MCF 10A (cell line): Measurements from ENCODE around the gene RIPK3. TPM values are rescaled to one million over a fixed set of nuclear protein-coding genes. Genes with fewer than 3 reads are reported as not detected.
"Not testable (repeated sequence)": the region's sequence is repeated elsewhere in the genome, so short reads cannot be mapped to it uniquely, and the experiment has no call there.

Source experiments
- BruUV-seq: library from RNA; stranded (reverse); fragments of 400-500 nt; replicated peaks from 2 replicates; lab custom pipeline; 2021; lab: Mats Ljungman, UMichigan
- CTCF ChIA-PET: fragments of 300-600 bp; sonication (Branson Sonifier 250); formaldehyde crosslinking; extraction: SDS; loops from one replicate; lab custom pipeline; 2021; ENCODE audit warnings: antibody characterized with exemption, inconsistent platforms; lab: Yijun Ruan, JAX
- POLR2A ChIA-PET: fragments of 300-600, 350-650 bp; sonication (Branson Sonifier 250); formaldehyde crosslinking; extraction: SDS; loops from one replicate; lab custom pipeline; 2020; ENCODE audit warnings: antibody characterized with exemption, inconsistent platforms; lab: Yijun Ruan, JAX
- DNase-seq: peaks from one replicate; pipeline ENCODE4 v3.0.0-alpha.2; 2018; ENCODE audit not compliant: unreplicated experiment
- H3K27ac Mint-ChIP-seq: one replicate; pipeline ENCODE4 v1.8.0; 2022; ENCODE audit warnings: mild to moderate bottlenecking, low read depth, mixed read lengths; ENCODE audit not compliant: unreplicated experiment
- H3K27me3 Mint-ChIP-seq: one replicate; pipeline ENCODE4 v1.8.0; 2022; ENCODE audit warnings: mixed read lengths; ENCODE audit not compliant: insufficient read depth, unreplicated experiment
- H3K36me3 Mint-ChIP-seq: one replicate; pipeline ENCODE4 v1.8.0; 2022; ENCODE audit warnings: mild to moderate bottlenecking, moderate library complexity, mixed read lengths; ENCODE audit not compliant: insufficient read depth, unreplicated experiment
- H3K4me1 Mint-ChIP-seq: one replicate; pipeline ENCODE4 v1.8.0; 2022; ENCODE audit warnings: mixed read lengths; ENCODE audit not compliant: insufficient read depth, unreplicated experiment
- H3K4me3 Mint-ChIP-seq: one replicate; pipeline ENCODE4 v1.8.0; 2022; ENCODE audit warnings: mild to moderate bottlenecking, moderate library complexity, mixed read lengths; ENCODE audit not compliant: unreplicated experiment
- H3K9me3 Mint-ChIP-seq: one replicate; pipeline ENCODE4 v1.8.0; 2022; ENCODE audit warnings: mixed read lengths; ENCODE audit not compliant: unreplicated experiment
- intact Hi-C: fragments of 100-400 bp; cut with micrococcal nuclease; formaldehyde crosslinking; loops from 2 replicates; pipeline ENCODE4 v1.14.1; 2022
- total RNA-seq: library from RNA; stranded (reverse); gene quantifications from 2 replicates; pipeline ENCODE4 v1.2.3, GENCODE V29; 2022
- TF ChIP-seq, protein P1 (sequence below): fragments of 200-600 bp; IDR thresholded peaks from one replicate; pipeline ENCODE4 v1.8.0; 2022; ENCODE audit warnings: antibody characterized with exemption, mild to moderate bottlenecking; ENCODE audit not compliant: unreplicated experiment

The RIPK3 gene
- total RNA-seq, 1 experiment from 2014 or later = not detected

DNA sequence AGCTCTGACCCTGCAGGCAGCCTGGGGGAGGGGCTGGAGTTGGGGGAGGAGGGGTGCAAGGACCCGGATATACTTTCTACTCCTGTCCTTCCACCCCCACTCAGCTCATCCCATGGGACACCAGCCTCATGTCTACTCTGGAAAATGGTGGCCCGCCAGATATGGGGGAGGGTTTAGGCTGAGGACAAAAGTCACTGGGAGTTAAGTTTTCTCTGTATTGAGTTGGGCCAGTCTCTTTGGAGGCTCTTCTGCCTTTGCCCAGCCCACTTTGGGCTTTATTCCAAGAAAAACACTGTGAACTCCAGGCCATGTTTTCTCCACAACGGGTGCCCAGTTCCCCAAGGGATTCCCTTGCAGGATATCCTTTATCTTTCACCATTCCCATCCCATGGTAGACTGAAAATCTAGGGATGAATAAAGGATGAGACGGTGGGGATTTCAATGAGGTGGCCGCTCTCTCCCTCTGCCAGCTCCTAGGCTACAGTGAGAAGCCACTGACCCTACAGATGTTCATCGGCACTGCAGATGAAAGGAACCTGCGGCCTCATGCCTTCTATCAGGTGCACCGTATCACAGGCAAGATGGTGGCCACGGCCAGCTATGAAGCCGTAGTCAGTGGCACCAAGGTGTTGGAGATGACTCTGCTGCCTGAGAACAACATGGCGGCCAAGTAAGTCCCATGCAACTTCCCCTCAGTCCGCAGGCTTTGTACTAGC, 33.1 kb upstream of the RIPK3 start:
- Mint-ChIP-seq H3K9me3 (no peaks in the 10 kb centered on the region), H3K36me3 (no peaks in the 10 kb centered on the region), H3K27me3 (no peaks in the 10 kb centered on the region), H3K4me1 (no peaks in the 10 kb centered on the region), H3K27ac (no peak overlapping the region), H3K4me3 (no peak overlapping the region)
- ChIA-PET POLR2A (interaction anchor here (1.5 kb wide), 1 partner anchor 52 kb away, joined by 3 read pairs; no protein-coding TSS in a partner anchor), CTCF (interaction anchor here (0.5 to 2.9 kb wide), 8 partner anchors 11 to 64 kb away, joined by 3 to 12 read pairs (median 6); no protein-coding TSS in a partner anchor)
- TF ChIP-seq, protein P1, sequence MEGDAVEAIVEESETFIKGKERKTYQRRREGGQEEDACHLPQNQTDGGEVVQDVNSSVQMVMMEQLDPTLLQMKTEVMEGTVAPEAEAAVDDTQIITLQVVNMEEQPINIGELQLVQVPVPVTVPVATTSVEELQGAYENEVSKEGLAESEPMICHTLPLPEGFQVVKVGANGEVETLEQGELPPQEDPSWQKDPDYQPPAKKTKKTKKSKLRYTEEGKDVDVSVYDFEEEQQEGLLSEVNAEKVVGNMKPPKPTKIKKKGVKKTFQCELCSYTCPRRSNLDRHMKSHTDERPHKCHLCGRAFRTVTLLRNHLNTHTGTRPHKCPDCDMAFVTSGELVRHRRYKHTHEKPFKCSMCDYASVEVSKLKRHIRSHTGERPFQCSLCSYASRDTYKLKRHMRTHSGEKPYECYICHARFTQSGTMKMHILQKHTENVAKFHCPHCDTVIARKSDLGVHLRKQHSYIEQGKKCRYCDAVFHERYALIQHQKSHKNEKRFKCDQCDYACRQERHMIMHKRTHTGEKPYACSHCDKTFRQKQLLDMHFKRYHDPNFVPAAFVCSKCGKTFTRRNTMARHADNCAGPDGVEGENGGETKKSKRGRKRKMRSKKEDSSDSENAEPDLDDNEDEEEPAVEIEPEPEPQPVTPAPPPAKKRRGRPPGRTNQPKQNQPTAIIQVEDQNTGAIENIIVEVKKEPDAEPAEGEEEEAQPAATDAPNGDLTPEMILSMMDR = no peak
- BruUV-seq = no TSS peak
- DNase-seq = peak; percentile 57
- intact Hi-C loops = no loop called here

DNA sequence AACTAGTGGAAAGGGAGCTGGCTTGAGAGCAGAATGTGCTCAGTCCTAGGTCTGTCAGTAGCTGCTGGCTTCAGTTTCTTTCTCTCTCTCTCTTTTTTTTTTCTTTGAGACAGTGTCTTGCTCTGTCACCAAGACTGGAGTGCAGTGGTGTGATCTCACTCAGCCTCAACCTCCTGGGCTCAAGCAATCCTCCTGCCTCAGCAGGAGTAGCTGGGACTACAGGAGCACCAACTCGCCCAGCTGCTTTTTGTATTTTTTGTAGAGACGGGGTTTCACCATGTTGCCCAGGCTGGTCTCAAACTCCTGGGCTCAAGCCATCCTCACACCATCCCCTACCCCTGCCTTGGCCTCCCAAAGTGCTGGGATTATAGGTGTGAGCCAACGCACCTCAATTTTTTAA, 31.8 kb upstream of the RIPK3 start:
- H3K27me3 Mint-ChIP-seq, H3K36me3 Mint-ChIP-seq, H3K4me1 Mint-ChIP-seq, H3K4me3 Mint-ChIP-seq, BruUV-seq, H3K9me3 Mint-ChIP-seq, DNase-seq, H3K27ac Mint-ChIP-seq, intact Hi-C loops: not testable (repeated sequence)
- ChIA-PET POLR2A (interaction anchor here (1.5 kb wide), 1 partner anchor 54 kb away, joined by 3 read pairs; no protein-coding TSS in a partner anchor), CTCF (interaction anchor here (1.1 to 2.9 kb wide), 7 partner anchors 9 to 60 kb away, joined by 3 to 17 read pairs (median 8); no protein-coding TSS in a partner anchor)

- no peak overlapping the region for H3K4me3 Mint-ChIP-seq
- ChIA-PET POLR2A (interaction anchor here (0.7 to 0.8 kb wide), 2 partner anchors 10 to 59 kb away, joined by 3 to 5 read pairs; partner anchors contain the start of genes CBLN3 and KHNYN), CTCF (interaction anchor here (0.9 to 2.9 kb wide), 8 partner anchors 9 to 61 kb away, joined by 3 to 17 read pairs (median 7); no protein-coding TSS in a partner anchor)
- H3K9me3 Mint-ChIP-seq = no peaks in the 10 kb centered on the region
- no peak for DNase-seq
- no peaks in the 10 kb centered on the region for H3K27me3 Mint-ChIP-seq
- intact Hi-C loops = no loop called here
- H3K36me3 Mint-ChIP-seq = peaks cover 7% of the 10 kb centered on the region
- TF ChIP-seq, protein P1 = no peak
- H3K27ac Mint-ChIP-seq = no peak overlapping the region
- no TSS peak for BruUV-seq
- H3K4me1 Mint-ChIP-seq = peaks cover 15% of the 10 kb centered on the region
Observed at GRCh38 chr14:24370748-24371147, 31.0 kb upstream of the RIPK3 start.

DNA sequence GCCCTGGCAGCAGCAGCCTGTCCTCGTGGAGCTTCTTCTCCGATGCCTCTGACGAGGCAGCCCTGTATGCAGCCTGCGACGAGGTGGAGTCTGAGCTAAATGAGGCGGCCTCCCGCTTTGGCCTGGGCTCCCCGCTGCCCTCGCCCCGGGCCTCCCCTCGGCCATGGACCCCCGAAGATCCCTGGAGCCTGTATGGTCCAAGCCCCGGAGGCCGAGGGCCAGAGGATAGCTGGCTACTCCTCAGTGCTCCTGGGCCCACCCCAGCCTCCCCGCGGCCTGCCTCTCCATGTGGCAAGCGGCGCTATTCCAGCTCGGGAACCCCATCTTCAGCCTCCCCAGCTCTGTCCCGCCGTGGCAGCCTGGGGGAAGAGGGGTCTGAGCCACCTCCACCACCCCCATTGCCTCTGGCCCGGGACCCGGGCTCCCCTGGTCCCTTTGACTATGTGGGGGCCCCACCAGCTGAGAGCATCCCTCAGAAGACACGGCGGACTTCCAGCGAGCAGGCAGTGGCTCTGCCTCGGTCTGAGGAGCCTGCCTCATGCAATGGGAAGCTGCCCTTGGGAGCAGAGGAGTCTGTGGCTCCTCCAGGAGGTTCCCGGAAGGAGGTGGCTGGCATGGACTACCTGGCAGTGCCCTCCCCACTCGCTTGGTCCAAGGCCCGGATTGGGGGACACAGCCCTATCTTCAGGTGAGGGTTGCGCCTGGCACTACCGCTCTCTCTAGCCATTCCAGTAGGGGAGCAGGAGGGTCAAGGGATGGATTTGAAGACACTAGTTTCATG, 30.3 kb upstream of the RIPK3 start:
- H3K27me3 Mint-ChIP-seq = no peaks in the 10 kb centered on the region
- H3K27ac Mint-ChIP-seq = no peak overlapping the region
- DNase-seq = no peak
- TF ChIP-seq, protein P1 = no peak
- H3K36me3 Mint-ChIP-seq = peaks cover 7% of the 10 kb centered on the region
- ChIA-PET CTCF (interaction anchor here (0.9 to 2.9 kb wide), 7 partner anchors 8 to 62 kb away, joined by 3 to 17 read pairs (median 8); partner anchors contain the start of gene NYNRIN), POLR2A (interaction anchor here (0.7 to 0.8 kb wide), 2 partner anchors 10 to 60 kb away, joined by 3 to 5 read pairs; partner anchors contain the start of genes CBLN3 and KHNYN)
- H3K9me3 Mint-ChIP-seq = no peaks in the 10 kb centered on the region
- H3K4me1 Mint-ChIP-seq = peaks cover 20% of the 10 kb centered on the region
- no TSS peak for BruUV-seq
- H3K4me3 Mint-ChIP-seq = no peak overlapping the region
- intact Hi-C loops = no loop called here
